ENCODE measurements around the gene ARHGEF25.
"Not testable (repeated sequence)": the region's sequence is repeated elsewhere in the genome, so short reads cannot be mapped to it uniquely, and the experiment has no call there.

- TF ChIP-seq CTCF, POLR2A, POLR2AphosphoS5, EP300 (IDR thresholded peaks at IDR 0.05): not testable (repeated sequence)
Measured at GRCh38 chr12:57656408-57656807, 45.2 kb downstream of the ARHGEF25 start.

Measured in sigmoid colon (tissue), 4 donors.